Ishikawa (cell line): ENCODE measurements around the gene TNKS1BP1.

Experiments used
- CREB1 ChIP-seq: IDR thresholded peaks from 2 replicates; pipeline ENCODE4 v1.6.1; 2012; ENCODE audit warnings: low read depth
- EGR1 ChIP-seq: IDR thresholded peaks from 2 replicates; pipeline ENCODE4 v1.6.1; 2012
- EP300 ChIP-seq: IDR thresholded peaks from 2 replicates; pipeline ENCODE4 v1.6.1; 2012; ENCODE audit warnings: borderline replicate concordance
- RAD21 ChIP-seq: IDR thresholded peaks from 2 replicates; pipeline ENCODE4 v1.6.1; 2012; ENCODE audit warnings: low read depth
- TAF1 ChIP-seq: IDR thresholded peaks from 2 replicates; pipeline ENCODE4 v1.6.1; 2012; ENCODE audit warnings: low read depth, mild to moderate bottlenecking
- YY1 ChIP-seq: IDR thresholded peaks from 2 replicates; pipeline ENCODE4 v1.6.1; 2012; ENCODE audit warnings: low read depth
- TF ChIP-seq, protein P1 (sequence below): IDR thresholded peaks from 2 replicates; pipeline ENCODE4 v1.6.1; 2012; ENCODE audit warnings: low read depth, mild to moderate bottlenecking
- TF ChIP-seq, protein P2 (sequence below): IDR thresholded peaks from 2 replicates; pipeline ENCODE4 v1.6.1; 2012

DNA sequence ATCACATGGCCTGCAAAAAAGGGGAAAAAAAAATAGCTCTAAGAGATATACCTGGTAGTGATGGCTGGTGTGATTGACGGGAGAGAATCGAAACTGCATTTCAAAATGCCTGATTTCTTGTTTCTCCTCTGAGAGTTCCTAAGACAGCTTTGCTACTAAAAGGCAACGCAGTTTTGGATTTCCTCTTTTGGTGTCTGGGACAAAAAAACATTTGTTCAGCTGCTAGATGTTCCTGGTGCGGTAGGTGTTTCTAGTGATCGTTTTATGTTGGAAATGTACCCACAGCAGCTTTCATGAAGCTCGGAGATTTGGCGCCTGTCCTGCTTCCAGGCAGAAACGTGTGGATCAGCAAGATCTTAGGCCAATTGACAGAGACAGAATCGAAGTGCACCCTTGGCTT is 31.5 kb upstream of the TNKS1BP1 start:
- TF ChIP-seq, protein P1, sequence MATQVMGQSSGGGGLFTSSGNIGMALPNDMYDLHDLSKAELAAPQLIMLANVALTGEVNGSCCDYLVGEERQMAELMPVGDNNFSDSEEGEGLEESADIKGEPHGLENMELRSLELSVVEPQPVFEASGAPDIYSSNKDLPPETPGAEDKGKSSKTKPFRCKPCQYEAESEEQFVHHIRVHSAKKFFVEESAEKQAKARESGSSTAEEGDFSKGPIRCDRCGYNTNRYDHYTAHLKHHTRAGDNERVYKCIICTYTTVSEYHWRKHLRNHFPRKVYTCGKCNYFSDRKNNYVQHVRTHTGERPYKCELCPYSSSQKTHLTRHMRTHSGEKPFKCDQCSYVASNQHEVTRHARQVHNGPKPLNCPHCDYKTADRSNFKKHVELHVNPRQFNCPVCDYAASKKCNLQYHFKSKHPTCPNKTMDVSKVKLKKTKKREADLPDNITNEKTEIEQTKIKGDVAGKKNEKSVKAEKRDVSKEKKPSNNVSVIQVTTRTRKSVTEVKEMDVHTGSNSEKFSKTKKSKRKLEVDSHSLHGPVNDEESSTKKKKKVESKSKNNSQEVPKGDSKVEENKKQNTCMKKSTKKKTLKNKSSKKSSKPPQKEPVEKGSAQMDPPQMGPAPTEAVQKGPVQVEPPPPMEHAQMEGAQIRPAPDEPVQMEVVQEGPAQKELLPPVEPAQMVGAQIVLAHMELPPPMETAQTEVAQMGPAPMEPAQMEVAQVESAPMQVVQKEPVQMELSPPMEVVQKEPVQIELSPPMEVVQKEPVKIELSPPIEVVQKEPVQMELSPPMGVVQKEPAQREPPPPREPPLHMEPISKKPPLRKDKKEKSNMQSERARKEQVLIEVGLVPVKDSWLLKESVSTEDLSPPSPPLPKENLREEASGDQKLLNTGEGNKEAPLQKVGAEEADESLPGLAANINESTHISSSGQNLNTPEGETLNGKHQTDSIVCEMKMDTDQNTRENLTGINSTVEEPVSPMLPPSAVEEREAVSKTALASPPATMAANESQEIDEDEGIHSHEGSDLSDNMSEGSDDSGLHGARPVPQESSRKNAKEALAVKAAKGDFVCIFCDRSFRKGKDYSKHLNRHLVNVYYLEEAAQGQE, result no peak
- no peak for TF ChIP-seq TAF1
- TF ChIP-seq YY1, result no peak
- TF ChIP-seq EP300, result no peak
- no peak for TF ChIP-seq CREB1
- no peak for TF ChIP-seq RAD21
- TF ChIP-seq, protein P2, sequence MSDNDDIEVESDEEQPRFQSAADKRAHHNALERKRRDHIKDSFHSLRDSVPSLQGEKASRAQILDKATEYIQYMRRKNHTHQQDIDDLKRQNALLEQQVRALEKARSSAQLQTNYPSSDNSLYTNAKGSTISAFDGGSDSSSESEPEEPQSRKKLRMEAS, result no peak
- no peak for TF ChIP-seq EGR1
